ENCODE measurements around the gene SDK1. TPM values are rescaled to one million over a fixed set of nuclear protein-coding genes. Genes with fewer than 3 reads are reported as not detected.

SDK1 gene
- total and polyA plus RNA-seq, 2 of the 8 experiments (the other 6 are each of a cell fraction or from before 2014, with no cell fraction given): 3.3 to 7.2 TPM

- TF ChIP-seq JUND (IDR thresholded peaks at IDR 0.05; ENCODE audit: low read length) (no peak), EZH2 (IDR thresholded peaks at IDR 0.05; ENCODE audit: low read depth, low read length, severe bottlenecking) (no peak)
Measured at GRCh38 chr7:4050126-4050660, 749.1 kb downstream of the SDK1 start (continued).
